ENCODE measurements around the gene ATAD5. TPM values are rescaled to one million over a fixed set of nuclear protein-coding genes. Genes with fewer than 3 reads are reported as not detected.
"Not testable (repeated sequence)": the region's sequence is repeated elsewhere in the genome, so short reads cannot be mapped to it uniquely, and the experiment has no call there.

Gene ATAD5
- total and polyA plus RNA-seq, 2 of the 4 experiments (the other 2 are of a cell fraction), result 1.0 to 1.3 TPM

- Histone ChIP-seq H3K18ac (ENCODE audit: low read depth, low read length) (no peak overlapping the region), H4K20me1 (ENCODE audit: insufficient read depth, low read length) (peaks cover 5% of the 10 kb centered on the region; the same call in 1 of the 2 replicates), H3K4me3 (ENCODE audit: insufficient read depth, low read depth, low read length) (no peak overlapping the region), H2BK5ac (ENCODE audit: low read depth, low read length, poor library complexity, severe bottlenecking) (no peak overlapping the region), H3K27me3 (ENCODE audit: control insufficient read depth, insufficient read depth, low read length) (no peaks in the 10 kb centered on the region), H4K91ac (ENCODE audit: insufficient read depth, low read depth, low read length) (no peak overlapping the region), H2BK20ac (ENCODE audit: low read depth, low read length) (no peak overlapping the region), H3K9me3 (ENCODE audit: control insufficient read depth, insufficient read depth, low read length) (no peaks in the 10 kb centered on the region), H3K79me1 (ENCODE audit: low read depth in 1 of 2, low read length in 2 of 2) (peaks cover 25 to 74% of the 10 kb centered on the region in 2 experiments), H3K9me1 (ENCODE audit: insufficient read depth, low read length) (peaks cover 10% of the 10 kb centered on the region; the same call in 1 of the 2 replicates), H2AK5ac (ENCODE audit: low read depth, low read length) (peak overlapping the region; percentile 45; the same call in 1 of the 2 replicates), H3K14ac (replicated peaks; ENCODE audit: low read depth, low read length) (peak overlapping the region; percentile 27; the same call in 1 of the 2 replicates), H3K36me3 (ENCODE audit: control insufficient read depth, insufficient read depth, low read length) (peaks cover 2% of the 10 kb centered on the region; the same call in 1 of the 2 replicates), H3K4ac (ENCODE audit: low read depth, low read length) (0 out of 2 replicates have a peak overlapping the region, but pooled peaks have one; percentile 9), H2AK9ac (replicated peaks; ENCODE audit: low read depth, low read length, poor library complexity) (peak overlapping the region; percentile 37), H4K5ac (ENCODE audit: low read depth, low read length) (peak overlapping the region; percentile 6; the same call in 1 of the 2 replicates), H2AFZ (replicated peaks; ENCODE audit: low read length, poor library complexity) (peak overlapping the region; percentile 38), H2BK15ac (ENCODE audit: low read depth, low read length) (no peak overlapping the region), H4K8ac (ENCODE audit: low read depth in 2 of 2, low read length in 2 of 2) (no peak overlapping the region), H3K27ac (ENCODE audit: insufficient read depth, low read length) (no peak overlapping the region), H3K56ac (ENCODE audit: extremely low read depth, insufficient read depth, low read length) (no peak overlapping the region), H3K9ac (ENCODE audit: low read depth, low read length) (no peak overlapping the region), H3K4me1 (ENCODE audit: control insufficient read depth, insufficient read depth, low read length) (peaks cover 3% of the 10 kb centered on the region), H2BK120ac (ENCODE audit: low read depth, low read length) (no peak overlapping the region), H3K4me2 (ENCODE audit: low read depth, low read length) (no peak overlapping the region; the same call in 1 of the 2 replicates), H3K23ac (ENCODE audit: low read depth, low read length) (0 out of 2 replicates have a peak overlapping the region, but pooled peaks have one; percentile 26)
- intact Hi-C loops (cut with micrococcal nuclease), result no loop called here
- no CpG with 5 or more reads among the region's 5 CpGs for WGBS, 2 experiments (ENCODE audit: extremely low coverage in 2 of 2, insufficient read length in 1 of 2)
- ATAC-seq (ENCODE audit: low read depth) (peak; percentile 57), DNase-seq (peak; percentile 37)
- in situ Hi-C loops (cut with MboI; ENCODE audit: low sequenced_read_pairs), result no loop called here
- CTCF ChIA-PET, result interaction anchor here (1.5 kb wide), 1 partner anchor 11 kb away, joined by 5 read pairs; the partner anchor contains the start of gene CRLF3
- BruUV-seq (replicated peaks), result no TSS peak
- POLR2A ChIA-PET (ENCODE audit: unreplicated experiment), result no interaction called here
- dilution Hi-C loops (cut with HindIII; ENCODE audit: low sequenced_read_pairs, unreplicated experiment), result no loop called here
- peak; percentile 75; the same call in 1 of the 2 replicates for TF ChIP-seq BHLHE40 (IDR thresholded peaks at IDR 0.05; ENCODE audit: low read depth, low read length)
- no peak for TF ChIP-seq FOS (IDR thresholded peaks at IDR 0.05; ENCODE audit: low read depth, low read length)
- TF ChIP-seq, protein P1, sequence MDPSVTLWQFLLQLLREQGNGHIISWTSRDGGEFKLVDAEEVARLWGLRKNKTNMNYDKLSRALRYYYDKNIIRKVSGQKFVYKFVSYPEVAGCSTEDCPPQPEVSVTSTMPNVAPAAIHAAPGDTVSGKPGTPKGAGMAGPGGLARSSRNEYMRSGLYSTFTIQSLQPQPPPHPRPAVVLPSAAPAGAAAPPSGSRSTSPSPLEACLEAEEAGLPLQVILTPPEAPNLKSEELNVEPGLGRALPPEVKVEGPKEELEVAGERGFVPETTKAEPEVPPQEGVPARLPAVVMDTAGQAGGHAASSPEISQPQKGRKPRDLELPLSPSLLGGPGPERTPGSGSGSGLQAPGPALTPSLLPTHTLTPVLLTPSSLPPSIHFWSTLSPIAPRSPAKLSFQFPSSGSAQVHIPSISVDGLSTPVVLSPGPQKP (IDR thresholded peaks at IDR 0.05; ENCODE audit: borderline replicate concordance, low read depth, low read length), result no peak
Observed at GRCh38 chr17:30812218-30813177, 19.3 kb upstream of the ATAD5 start.

GRCh38 chr17:30814236-30814635 is 17.5 kb upstream of the ATAD5 start:
- CTCF ChIA-PET, result not testable (repeated sequence)
- H3K79me1 ChIP-seq (ENCODE audit: low read depth in 1 of 2, low read length in 2 of 2), result peaks cover 25 to 68% of the 10 kb centered on the region in 2 experiments

More at GRCh38 chr17:30814236-30814635, 17.5 kb upstream of the ATAD5 start:
- H3K27ac ChIP-seq (ENCODE audit: insufficient read depth, low read length); H3K9me3 ChIP-seq (ENCODE audit: control insufficient read depth, insufficient read depth, low read length); H3K56ac ChIP-seq (ENCODE audit: extremely low read depth, insufficient read depth, low read length); POLR2A ChIA-PET (ENCODE audit: unreplicated experiment); H3K23ac ChIP-seq (ENCODE audit: low read depth, low read length); H3K4me3 ChIP-seq (ENCODE audit: insufficient read depth, low read depth, low read length); H2BK120ac ChIP-seq (ENCODE audit: low read depth, low read length); H2BK15ac ChIP-seq (ENCODE audit: low read depth, low read length); H3K18ac ChIP-seq (ENCODE audit: low read depth, low read length); H2AK5ac ChIP-seq (ENCODE audit: low read depth, low read length); H4K20me1 ChIP-seq (ENCODE audit: insufficient read depth, low read length); H3K14ac ChIP-seq (replicated peaks; ENCODE audit: low read depth, low read length); BruUV-seq (replicated peaks); H3K4me1 ChIP-seq (ENCODE audit: control insufficient read depth, insufficient read depth, low read length); H4K91ac ChIP-seq (ENCODE audit: insufficient read depth, low read depth, low read length); DNase-seq; in situ Hi-C loops (cut with MboI; ENCODE audit: low sequenced_read_pairs); intact Hi-C loops (cut with micrococcal nuclease); H2BK20ac ChIP-seq (ENCODE audit: low read depth, low read length); H2BK5ac ChIP-seq (ENCODE audit: low read depth, low read length, poor library complexity, severe bottlenecking); H2AFZ ChIP-seq (replicated peaks; ENCODE audit: low read length, poor library complexity); H4K8ac ChIP-seq (ENCODE audit: low read depth in 2 of 2, low read length in 2 of 2); dilution Hi-C loops (cut with HindIII; ENCODE audit: low sequenced_read_pairs, unreplicated experiment); H3K36me3 ChIP-seq (ENCODE audit: control insufficient read depth, insufficient read depth, low read length); H3K27me3 ChIP-seq (ENCODE audit: control insufficient read depth, insufficient read depth, low read length); H3K9me1 ChIP-seq (ENCODE audit: insufficient read depth, low read length); H3K4me2 ChIP-seq (ENCODE audit: low read depth, low read length); H3K9ac ChIP-seq (ENCODE audit: low read depth, low read length); H4K5ac ChIP-seq (ENCODE audit: low read depth, low read length); ATAC-seq (ENCODE audit: low read depth); H2AK9ac ChIP-seq (replicated peaks; ENCODE audit: low read depth, low read length, poor library complexity); H3K4ac ChIP-seq (ENCODE audit: low read depth, low read length): not testable (repeated sequence)
- 100% methylated on average over 1 of the region's 12 CpGs; no CpG with 5 or more reads in 1 of the 2 experiments for WGBS, 2 experiments (ENCODE audit: extremely low coverage in 2 of 2, insufficient read length in 1 of 2)
